Psoas muscle (tissue), 8 donors: ENCODE results near the gene DENND1B. TPM values are rescaled to one million over a fixed set of nuclear protein-coding genes. Genes with fewer than 3 reads are reported as not detected.

Experiments
- ATAC-seq, 4 donors: fragments of 200-7000 bp; cut with Tn5 transposase; one replicate each; pipeline ENCODE4 v1.9.1; 2020; ENCODE audit warnings: moderate library complexity in 3 of 4, mild to moderate bottlenecking in 2 of 4
- DNase-seq, 2 donors: peaks; one replicate each; pipeline ENCODE4 v3.0.0-alpha.2; 2020
- H3K27ac ChIP-seq: fragments of 200-600 bp; one replicate; pipeline ENCODE4 v1.8.0; 2022
- H3K27me3 ChIP-seq, 3 donors: fragments of 200-600 bp in 1 of 3; one replicate each; pipeline versions ENCODE4 v1.6.1 to v1.8.0; 2013 to 2022; ENCODE audit warnings: low read length in 2 of 3, mild to moderate bottlenecking in 2 of 3, moderate library complexity in 1 of 3; ENCODE audit not compliant: insufficient read depth in 3 of 3
- H3K36me3 ChIP-seq, 2 donors: fragments of 200-600 bp in 1 of 2; one replicate each; pipeline versions ENCODE4 v1.6.1 to v1.8.0; 2013 to 2022; ENCODE audit warnings: low read depth in 1 of 2, mild to moderate bottlenecking in 1 of 2, moderate library complexity in 1 of 2; ENCODE audit not compliant: insufficient read depth in 1 of 2
- H3K4me1 ChIP-seq: fragments of 200-600 bp; one replicate; pipeline ENCODE4 v1.8.0; 2022
- H3K4me3 ChIP-seq: fragments of 200-600 bp; one replicate; pipeline ENCODE4 v1.8.0; 2022; ENCODE audit warnings: mild to moderate bottlenecking
- H3K9me3 ChIP-seq: fragments of 200-600 bp; one replicate; pipeline ENCODE4 v1.8.0; 2022
- WGBS, 3 donors: extraction: QIAGEN DNeasy Blood & Tissue Kit; methylation state at CpG; one replicate each; pipeline versions ENCODE4 v1.1.6 to v1.1.7; 2013; 5-methylcytosine and 5-hydroxymethylcytosine counted together
- intact Hi-C, 2 donors: fragments of 100-400 bp; cut with DNase I; formaldehyde crosslinking; loops; one replicate each; pipeline versions ENCODE4 v1.11.0 to v1.14.2; 2022
- polyA plus RNA-seq, 3 donors: library from polyadenylated mRNA; stranded (reverse); fragments of 200-250 nt; gene quantifications; one replicate each; pipeline ENCODE4 v1.2.3, GENCODE V29; 2013
- total RNA-seq, 4 donors: library from RNA; stranded (reverse); fragmentation: NEBNext Ultra II Directional in 2 of 4; extraction: Animal tissue kit (Norgen Biotek cat#: 25700) in 2 of 4; gene quantifications; one replicate each; pipeline versions ENCODE4 v1.2.1 to v1.2.4, GENCODE V29; 2021 to 2023
- TF ChIP-seq, protein P1 (sequence below): fragments of 200-600 bp; IDR thresholded peaks from one replicate; pipeline ENCODE4 v1.8.0; 2022; ENCODE audit warnings: antibody characterized with exemption
- donor health status: healthy with polysubstance abuse.
- donor health status: DM: no; HTN: no; CAD: no; lungs with moderate emphysema.
- donor health status: Bipolar disorder and iron deficiency.
- donor health status: healthy.
- donor health status: DM: yes; HTN: yes; CAD: no.
- donor health status: DM: no; HTN: no; CAD: no.
- donor health status: DM: no; HTN: no; CAD: no.
- donor health status: DM: yes; HTN: yes; CAD: no.

The DENND1B gene
- total and polyA plus RNA-seq, 7 donors: 1.4 to 11.5 (median 6.2) TPM

- H3K27ac ChIP-seq: no peak overlapping the region
- intact Hi-C loops: no loop called here
- TF ChIP-seq, protein P1, sequence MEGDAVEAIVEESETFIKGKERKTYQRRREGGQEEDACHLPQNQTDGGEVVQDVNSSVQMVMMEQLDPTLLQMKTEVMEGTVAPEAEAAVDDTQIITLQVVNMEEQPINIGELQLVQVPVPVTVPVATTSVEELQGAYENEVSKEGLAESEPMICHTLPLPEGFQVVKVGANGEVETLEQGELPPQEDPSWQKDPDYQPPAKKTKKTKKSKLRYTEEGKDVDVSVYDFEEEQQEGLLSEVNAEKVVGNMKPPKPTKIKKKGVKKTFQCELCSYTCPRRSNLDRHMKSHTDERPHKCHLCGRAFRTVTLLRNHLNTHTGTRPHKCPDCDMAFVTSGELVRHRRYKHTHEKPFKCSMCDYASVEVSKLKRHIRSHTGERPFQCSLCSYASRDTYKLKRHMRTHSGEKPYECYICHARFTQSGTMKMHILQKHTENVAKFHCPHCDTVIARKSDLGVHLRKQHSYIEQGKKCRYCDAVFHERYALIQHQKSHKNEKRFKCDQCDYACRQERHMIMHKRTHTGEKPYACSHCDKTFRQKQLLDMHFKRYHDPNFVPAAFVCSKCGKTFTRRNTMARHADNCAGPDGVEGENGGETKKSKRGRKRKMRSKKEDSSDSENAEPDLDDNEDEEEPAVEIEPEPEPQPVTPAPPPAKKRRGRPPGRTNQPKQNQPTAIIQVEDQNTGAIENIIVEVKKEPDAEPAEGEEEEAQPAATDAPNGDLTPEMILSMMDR: no peak
- DNase-seq (no peak), ATAC-seq (no peak)
- no peak overlapping the region for H3K4me3 ChIP-seq
- no peaks in the 10 kb centered on the region for H3K4me1 ChIP-seq
- H3K36me3 ChIP-seq: no peaks in the 10 kb centered on the region
- 97 to 100% (median 97%) methylated on average over 1 of the region's 1 CpG for WGBS, 3 donors
- H3K9me3 ChIP-seq: no peaks in the 10 kb centered on the region
- no peaks in the 10 kb centered on the region for H3K27me3 ChIP-seq
These were observed 11.0 kb upstream of the DENND1B start for GRCh38 chr1:197786280-197786679.

DNA sequence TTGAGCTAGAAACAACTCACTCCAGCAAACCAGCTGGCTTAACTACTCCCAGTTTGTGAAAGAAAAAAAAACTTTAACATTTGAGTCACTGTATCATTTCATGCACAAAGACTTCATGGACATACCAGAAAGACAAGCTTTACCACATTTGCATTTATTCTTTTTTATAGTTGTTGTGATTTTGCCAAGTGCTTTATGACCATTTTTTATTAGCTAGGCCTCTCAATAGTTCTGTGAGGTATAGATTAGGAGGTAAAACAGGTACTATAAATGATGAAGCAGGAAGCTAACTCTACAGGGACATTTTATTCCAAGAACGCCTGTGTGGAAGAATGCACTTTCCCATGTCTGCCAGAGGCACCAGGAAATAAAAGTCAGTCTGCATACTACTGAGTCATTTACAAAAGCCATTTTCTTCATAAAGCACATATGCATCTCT is 8.2 kb upstream of the DENND1B start:
- no peaks in the 10 kb centered on the region for H3K27me3 ChIP-seq
- DNase-seq (no peak), ATAC-seq (no peak)
- H3K9me3 ChIP-seq: no peaks in the 10 kb centered on the region
- TF ChIP-seq, protein P1: no peak
- no peaks in the 10 kb centered on the region for H3K36me3 ChIP-seq
- no peaks in the 10 kb centered on the region for H3K4me1 ChIP-seq
- H3K4me3 ChIP-seq: no peak overlapping the region
- intact Hi-C loops: no loop called here
- 45 to 59% (median 58%) methylated on average over 1 of the region's 1 CpG for WGBS, 3 donors
- no peak overlapping the region for H3K27ac ChIP-seq

DNA sequence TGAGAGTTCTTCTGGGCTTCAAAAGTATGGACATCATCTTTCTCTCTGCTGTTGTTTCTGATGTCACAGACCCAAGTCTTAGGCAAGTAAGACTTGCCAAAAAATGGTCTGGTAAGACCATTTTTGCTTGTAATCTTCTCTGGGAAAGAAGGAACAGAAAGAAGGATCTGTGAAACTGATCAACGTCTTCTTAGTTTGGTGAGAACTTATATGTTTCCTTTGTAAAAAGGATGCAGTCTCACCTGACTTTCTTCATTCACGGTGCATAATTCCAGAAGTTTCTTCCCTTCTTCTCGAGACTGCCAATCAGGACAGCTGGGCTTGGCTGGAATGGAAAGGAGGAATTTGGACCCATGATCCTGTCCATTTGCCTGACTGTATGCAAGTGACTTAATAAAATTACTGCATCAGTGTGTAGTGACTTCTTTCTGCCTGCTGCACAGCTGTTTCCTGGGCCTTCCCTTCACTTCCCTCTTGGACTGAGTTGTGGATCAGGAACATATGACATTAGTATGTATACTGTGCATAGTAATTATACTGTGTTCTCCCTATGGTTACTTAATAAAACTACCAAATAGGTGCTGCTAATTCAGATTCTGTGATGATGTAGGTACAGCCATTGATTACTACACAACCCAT is 7.6 kb upstream of the DENND1B start:
- WGBS, 3 donors: 35 to 48% (median 47%) methylated on average over 3 of the region's 3 CpGs
- TF ChIP-seq, protein P1: no peak
- H3K9me3 ChIP-seq: no peaks in the 10 kb centered on the region
- H3K4me1 ChIP-seq: no peaks in the 10 kb centered on the region
- DNase-seq: no peak
- no peaks in the 10 kb centered on the region for H3K27me3 ChIP-seq
- H3K27ac ChIP-seq: no peak overlapping the region
- no peak for ATAC-seq
- no peaks in the 10 kb centered on the region for H3K36me3 ChIP-seq
- intact Hi-C loops: no loop called here
- H3K4me3 ChIP-seq: no peak overlapping the region

- no peak for DNase-seq
- no peak overlapping the region for H3K27ac ChIP-seq
- intact Hi-C loops: no loop called here
- 78 to 84% (median 82%) methylated on average over 2 of the region's 2 CpGs for WGBS, 3 donors
- no peaks in the 10 kb centered on the region for H3K27me3 ChIP-seq
- H3K4me1 ChIP-seq: no peaks in the 10 kb centered on the region
- H3K9me3 ChIP-seq: no peaks in the 10 kb centered on the region
- TF ChIP-seq, protein P1: no peak
- no peak for ATAC-seq
- no peaks in the 10 kb centered on the region for H3K36me3 ChIP-seq
- no peak overlapping the region for H3K4me3 ChIP-seq
These were observed 6.9 kb upstream of the DENND1B start for GRCh38 chr1:197781968-197782721.
